ENCODE results near the gene VDAC1. TPM values are rescaled to one million over a fixed set of nuclear protein-coding genes. Genes with fewer than 3 reads are reported as not detected.

VDAC1 gene
- polyA plus RNA-seq, 1 experiment = 187 TPM

GRCh38 chr5:134048864-134049263 lies 44.1 kb upstream of the VDAC1 start:
- Histone ChIP-seq H3K36me3 (ENCODE audit: control insufficient read depth, insufficient read depth, low read length) (no peaks in the 10 kb centered on the region), H3K4me3 (ENCODE audit: low read depth, low read length) (no peak overlapping the region), H3K27me3 (ENCODE audit: control insufficient read depth, insufficient read depth, low read length) (peaks cover 12% of the 10 kb centered on the region)
- CTCF ChIA-PET = interaction anchor here (7.7 to 11.3 kb wide), 2 partner anchors 8 to 91 kb away, joined by 78 to 381 read pairs; no protein-coding TSS in a partner anchor
- DNase-seq (ENCODE audit: low read depth) = no peak
- no peak for TF ChIP-seq CTCF (IDR thresholded peaks at IDR 0.05; ENCODE audit: insufficient read depth, low read depth, low read length)
- POLR2A ChIA-PET = no interaction called here

- no peaks in the 10 kb centered on the region for H3K36me3 ChIP-seq (ENCODE audit: control insufficient read depth, insufficient read depth, low read length)
- POLR2A ChIA-PET = no interaction called here
- peaks cover 10% of the 10 kb centered on the region for H3K27me3 ChIP-seq (ENCODE audit: control insufficient read depth, insufficient read depth, low read length)
- no peak for DNase-seq (ENCODE audit: low read depth)
- CTCF ChIA-PET = interaction anchor here (11.3 kb wide), 1 partner anchor 92 kb away, joined by 381 read pairs; no protein-coding TSS in a partner anchor
- H3K4me3 ChIP-seq (ENCODE audit: low read depth, low read length) = no peak overlapping the region
- TF ChIP-seq CTCF (IDR thresholded peaks at IDR 0.05; ENCODE audit: insufficient read depth, low read depth, low read length) = no peak
These were observed 42.9 kb upstream of the VDAC1 start for GRCh38 chr5:134047687-134048056.

DNA sequence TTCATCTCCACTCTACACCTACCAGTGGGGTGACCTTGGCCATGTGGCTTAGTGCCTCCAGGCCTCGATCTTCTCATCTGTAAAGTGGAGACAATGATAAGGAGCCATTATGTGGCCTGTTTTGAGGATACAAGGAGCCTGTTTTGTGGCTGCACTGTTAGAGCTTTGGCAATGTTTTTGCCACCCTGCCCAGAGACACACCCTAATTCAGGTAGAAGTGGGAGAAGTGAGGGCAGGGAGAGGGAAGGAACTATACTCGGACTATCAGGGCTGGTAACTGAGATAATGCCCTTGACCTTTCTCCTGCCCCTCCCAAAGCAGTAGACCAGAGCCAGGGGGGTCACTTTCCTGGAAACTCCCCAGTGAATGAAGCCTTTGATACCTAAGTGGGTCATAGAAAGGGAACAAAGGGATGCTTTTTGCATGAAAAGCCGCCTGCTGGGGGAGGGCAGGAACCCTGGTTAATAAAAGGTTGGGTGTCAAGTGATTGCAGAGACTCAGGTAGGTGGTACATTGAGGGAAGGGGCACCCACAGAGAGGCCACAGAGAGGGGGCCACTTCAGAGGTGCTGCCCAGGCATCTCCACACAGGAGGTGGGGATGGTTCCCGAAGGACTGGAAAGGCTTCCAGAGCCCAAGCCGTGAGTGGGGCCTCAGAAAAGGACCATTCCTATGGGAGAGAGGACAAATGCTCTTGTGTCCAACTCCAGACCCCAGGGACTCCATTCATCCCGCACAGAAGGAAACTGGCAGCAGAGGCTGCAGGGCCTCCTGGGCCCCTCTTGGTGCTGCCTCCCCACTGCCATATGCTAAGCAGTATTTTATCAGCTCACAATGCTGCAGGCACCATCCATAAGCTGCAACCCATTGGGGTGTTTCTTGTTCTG lies 42.3 kb upstream of the VDAC1 start:
- H3K4me3 ChIP-seq (ENCODE audit: low read depth, low read length) = no peak overlapping the region
- no peak for TF ChIP-seq CTCF (IDR thresholded peaks at IDR 0.05; ENCODE audit: insufficient read depth, low read depth, low read length)
- DNase-seq (ENCODE audit: low read depth) = no peak
- ChIA-PET POLR2A (no interaction called here), CTCF (interaction anchor here (11.3 kb wide), 1 partner anchor 93 kb away, joined by 381 read pairs; no protein-coding TSS in a partner anchor)
- H3K27me3 ChIP-seq (ENCODE audit: control insufficient read depth, insufficient read depth, low read length) = peaks cover 10% of the 10 kb centered on the region
- no peaks in the 10 kb centered on the region for H3K36me3 ChIP-seq (ENCODE audit: control insufficient read depth, insufficient read depth, low read length)

- ChIA-PET CTCF (interaction anchor here (11.3 kb wide), 1 partner anchor 94 kb away, joined by 381 read pairs; no protein-coding TSS in a partner anchor), POLR2A (no interaction called here)
- Histone ChIP-seq H3K27me3 (ENCODE audit: control insufficient read depth, insufficient read depth, low read length) (peaks cover 12% of the 10 kb centered on the region), H3K4me3 (ENCODE audit: low read depth, low read length) (no peak overlapping the region), H3K36me3 (ENCODE audit: control insufficient read depth, insufficient read depth, low read length) (no peaks in the 10 kb centered on the region)
- no peak for TF ChIP-seq CTCF (IDR thresholded peaks at IDR 0.05; ENCODE audit: insufficient read depth, low read depth, low read length)
- DNase-seq (ENCODE audit: low read depth) = no peak
These were observed 41.6 kb upstream of the VDAC1 start for GRCh38 chr5:134046330-134046729.
